ENCODE results near the gene TSPAN16. TPM values are rescaled to one million over a fixed set of nuclear protein-coding genes. Genes with fewer than 3 reads are reported as not detected.

TSPAN16 gene
- total and polyA plus RNA-seq, 2 experiments from 2014 or later, result not detected

- TF ChIP-seq ZNF462 (CRISPR knock-in tag; IDR thresholded peaks at IDR 0.05) (no peak), EZH2phosphoT487 (IDR thresholded peaks at IDR 0.05; ENCODE audit: unreplicated experiment) (no peak), EZH2 (IDR thresholded peaks at IDR 0.05; ENCODE audit: low read depth, unreplicated experiment) (no peak), CTCF (conservative IDR thresholded peaks at IDR 0.05; ENCODE audit: low read depth in 2 of 2) (no peak), ZNF114 (CRISPR knock-in tag; IDR thresholded peaks at IDR 0.05) (no peak)
Measured at GRCh38 chr19:11325544-11325943, 29.6 kb downstream of the TSPAN16 start (continued).

GRCh38 chr19:11330127-11330526 is 34.2 kb downstream of the TSPAN16 start:
- H3K27me3 ChIP-seq (ENCODE audit: insufficient read depth), result no peaks in the 10 kb centered on the region
- no peaks in the 10 kb centered on the region for H3K4me1 ChIP-seq (ENCODE audit: insufficient read depth)
- Mint-ChIP-seq H3K4me3 (no peak overlapping the region), H3K36me3 (ENCODE audit: low read depth) (peaks cover 20% of the 10 kb centered on the region), H3K27ac (no peak overlapping the region), H3K9me3 (no peaks in the 10 kb centered on the region), H3K4me1 (no peaks in the 10 kb centered on the region), H3K27me3 (ENCODE audit: insufficient read depth, low read depth, poor library complexity) (no peaks in the 10 kb centered on the region)
- H3K4me3 ChIP-seq, result no peak overlapping the region
- no peaks in the 10 kb centered on the region for H3K36me3 ChIP-seq (ENCODE audit: insufficient read depth)
- no peaks in the 10 kb centered on the region for H4K20me1 ChIP-seq (replicated peaks; ENCODE audit: insufficient read depth)
- H2AFZ ChIP-seq, result no peak overlapping the region
- H3K9me2 ChIP-seq (ENCODE audit: insufficient read depth), result no peaks in the 10 kb centered on the region
- H3K27ac ChIP-seq (ENCODE audit: low read depth), result no peak overlapping the region
- H3F3A ChIP-seq (replicated peaks; ENCODE audit: low read depth), result no peaks in the 10 kb centered on the region; the same call in 1 of the 2 replicates
- no peak for ATAC-seq
- no peak for TF ChIP-seq ZNF331 (CRISPR knock-in tag; IDR thresholded peaks at IDR 0.05; ENCODE audit: low read depth)
- TF ChIP-seq EZH2phosphoT487 (IDR thresholded peaks at IDR 0.05; ENCODE audit: unreplicated experiment), result no peak
- TF ChIP-seq CTCF (conservative IDR thresholded peaks at IDR 0.05; ENCODE audit: low read depth in 2 of 2), result no peak
- H3K79me2 ChIP-seq (replicated peaks; ENCODE audit: insufficient read depth), result no peaks in the 10 kb centered on the region
- DNase-seq (ENCODE audit: low spot score), result no peak
- no peak overlapping the region for H3K4me2 ChIP-seq
